ENCODE results near the gene DOK3. TPM values are rescaled to one million over a fixed set of nuclear protein-coding genes. Genes with fewer than 3 reads are reported as not detected.

DOK3 gene
- total RNA-seq, 4 donors from 2014 or later = 2.1 to 52.0 (median 5.5) TPM

DNA sequence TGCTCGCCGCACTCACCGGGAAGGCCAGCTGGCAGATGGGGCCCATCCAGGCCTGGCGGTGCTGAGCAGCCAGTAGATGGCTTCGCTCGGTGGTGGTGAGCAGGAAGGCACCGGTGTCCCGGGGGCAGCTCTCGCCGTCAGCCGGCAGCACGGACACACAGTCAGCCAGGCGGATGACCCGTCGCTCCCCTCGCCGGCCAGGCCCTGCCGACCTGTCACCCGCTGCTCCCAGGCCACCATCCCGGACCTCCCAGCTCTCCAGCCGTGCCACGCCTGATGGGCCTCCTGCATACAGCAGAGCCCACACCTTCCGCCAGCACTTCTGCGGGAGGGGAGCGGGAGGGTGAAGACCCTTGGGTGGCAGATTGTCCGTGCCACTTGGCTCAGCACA, 1.4 kb downstream of the DOK3 start:
- Histone ChIP-seq H3K4me3 (peak overlapping the region; percentile 2 to 57 (median 44)), H3K4me1 (peaks cover 0 to 13% (median 1%) of the 10 kb centered on the region in 4 donors), H3K9me3 (no peaks in the 10 kb centered on the region), H3K27me3 (no peaks in the 10 kb centered on the region), H3K27ac (peak overlapping the region; percentile 57 to 92 (median 68)), H3K36me3 (peaks cover 0 to 29% (median 0%) of the 10 kb centered on the region in 3 donors)
- TF ChIP-seq POLR2A (IDR thresholded peaks at IDR 0.05) = no peak
- TF ChIP-seq, protein P1, sequence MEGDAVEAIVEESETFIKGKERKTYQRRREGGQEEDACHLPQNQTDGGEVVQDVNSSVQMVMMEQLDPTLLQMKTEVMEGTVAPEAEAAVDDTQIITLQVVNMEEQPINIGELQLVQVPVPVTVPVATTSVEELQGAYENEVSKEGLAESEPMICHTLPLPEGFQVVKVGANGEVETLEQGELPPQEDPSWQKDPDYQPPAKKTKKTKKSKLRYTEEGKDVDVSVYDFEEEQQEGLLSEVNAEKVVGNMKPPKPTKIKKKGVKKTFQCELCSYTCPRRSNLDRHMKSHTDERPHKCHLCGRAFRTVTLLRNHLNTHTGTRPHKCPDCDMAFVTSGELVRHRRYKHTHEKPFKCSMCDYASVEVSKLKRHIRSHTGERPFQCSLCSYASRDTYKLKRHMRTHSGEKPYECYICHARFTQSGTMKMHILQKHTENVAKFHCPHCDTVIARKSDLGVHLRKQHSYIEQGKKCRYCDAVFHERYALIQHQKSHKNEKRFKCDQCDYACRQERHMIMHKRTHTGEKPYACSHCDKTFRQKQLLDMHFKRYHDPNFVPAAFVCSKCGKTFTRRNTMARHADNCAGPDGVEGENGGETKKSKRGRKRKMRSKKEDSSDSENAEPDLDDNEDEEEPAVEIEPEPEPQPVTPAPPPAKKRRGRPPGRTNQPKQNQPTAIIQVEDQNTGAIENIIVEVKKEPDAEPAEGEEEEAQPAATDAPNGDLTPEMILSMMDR (IDR thresholded peaks at IDR 0.05) = no peak
- no peak for DNase-seq

GRCh38 chr5:177507596-177508220, 1.9 kb downstream of the DOK3 start:
- no peak for TF ChIP-seq POLR2A (IDR thresholded peaks at IDR 0.05)
- TF ChIP-seq, protein P1 (IDR thresholded peaks at IDR 0.05) = no peak
- H3K4me1 ChIP-seq = peaks cover 0 to 13% (median 2%) of the 10 kb centered on the region in 4 donors
- H3K27ac ChIP-seq = peak overlapping the region in 1 of 4 donors; percentile 92
- H3K27me3 ChIP-seq = no peaks in the 10 kb centered on the region
- DNase-seq = no peak
- peaks cover 0 to 24% (median 0%) of the 10 kb centered on the region in 3 donors for H3K36me3 ChIP-seq
- no peaks in the 10 kb centered on the region for H3K9me3 ChIP-seq
- peak overlapping the region in 3 of 4 donors; percentile 2 to 57 (median 47) for H3K4me3 ChIP-seq

GRCh38 chr5:177507165-177507564, 2.5 kb downstream of the DOK3 start:
- no peak for TF ChIP-seq POLR2A (IDR thresholded peaks at IDR 0.05)
- TF ChIP-seq, protein P1 (IDR thresholded peaks at IDR 0.05) = peak in 1 of 6 experiments; percentile 7
- H3K4me1 ChIP-seq = peaks cover 0 to 13% (median 4%) of the 10 kb centered on the region in 4 donors
- H3K36me3 ChIP-seq = peaks cover 0 to 18% (median 0%) of the 10 kb centered on the region in 3 donors
- no peak for DNase-seq
- H3K27ac ChIP-seq = peak overlapping the region in 1 of 4 donors; percentile 92
- no peaks in the 10 kb centered on the region for H3K27me3 ChIP-seq
- H3K9me3 ChIP-seq = no peaks in the 10 kb centered on the region
- no peak overlapping the region for H3K4me3 ChIP-seq

DNA sequence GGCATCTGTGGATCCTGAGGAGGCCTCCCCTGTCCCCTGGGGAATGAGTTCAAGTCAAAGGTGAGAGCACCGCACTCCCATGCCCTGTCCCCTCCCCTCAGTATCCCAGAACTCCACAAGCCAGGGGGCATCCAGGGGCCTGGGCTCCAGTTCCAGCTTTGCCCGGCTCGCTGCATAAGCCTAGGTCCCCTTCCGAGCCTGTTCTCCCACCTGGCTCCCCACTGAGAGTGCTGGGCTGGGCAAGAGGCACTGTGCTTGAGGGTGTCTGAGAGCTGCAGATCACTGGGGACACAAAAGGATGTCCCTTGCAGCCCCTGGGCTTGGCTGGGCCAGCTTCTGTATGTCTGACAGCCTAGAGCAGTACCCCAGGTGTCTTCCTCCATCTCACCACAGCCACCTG, 4.6 kb downstream of the DOK3 start:
- TF ChIP-seq POLR2A (IDR thresholded peaks at IDR 0.05) = no peak
- TF ChIP-seq, protein P1 (IDR thresholded peaks at IDR 0.05) = no peak
- no peaks in the 10 kb centered on the region for H3K27me3 ChIP-seq

GRCh38 chr5:177504086-177505056, 5.3 kb downstream of the DOK3 start:
- no peak for DNase-seq
- H3K27ac ChIP-seq = no peak overlapping the region
- H3K4me1 ChIP-seq = peaks cover 0 to 10% (median 7%) of the 10 kb centered on the region in 4 donors
- H3K4me3 ChIP-seq = no peak overlapping the region
- no peaks in the 10 kb centered on the region for H3K36me3 ChIP-seq
- no peaks in the 10 kb centered on the region for H3K9me3 ChIP-seq
- no peaks in the 10 kb centered on the region for H3K27me3 ChIP-seq
- TF ChIP-seq POLR2A (IDR thresholded peaks at IDR 0.05) = no peak
- TF ChIP-seq, protein P1 (IDR thresholded peaks at IDR 0.05) = no peak

More for the DNA sequence above, 4.6 kb downstream of the DOK3 start:
- no peaks in the 10 kb centered on the region for H3K9me3 ChIP-seq
- no peaks in the 10 kb centered on the region for H3K36me3 ChIP-seq
- no peak overlapping the region for H3K4me3 ChIP-seq
- no peak for DNase-seq
- no peak overlapping the region for H3K27ac ChIP-seq
- H3K4me1 ChIP-seq = peaks cover 0 to 10% (median 7%) of the 10 kb centered on the region in 4 donors
